LoVo (cell line): ENCODE measurements around the gene P3H2.
"Not testable (repeated sequence)": the region's sequence is repeated elsewhere in the genome, so short reads cannot be mapped to it uniquely, and the experiment has no call there.

Experiments
- DNase-seq: peaks from one replicate; pipeline ENCODE4 v3.0.0-alpha.2; 2016; ENCODE audit warnings: low spot score

Gene P3H2

GRCh38 chr3:189982321-189982945, 138.3 kb downstream of the P3H2 start:
- DNase-seq: no peak

GRCh38 chr3:189981668-189982067, 139.0 kb downstream of the P3H2 start:
- DNase-seq: no peak

- DNase-seq: no peak
Observed at GRCh38 chr3:189978753-189979152, 141.9 kb downstream of the P3H2 start.

GRCh38 chr3:189977174-189977573, 143.5 kb downstream of the P3H2 start:
- DNase-seq: no peak

- no peak for DNase-seq
Observed at GRCh38 chr3:189975391-189975990, 145.2 kb downstream of the P3H2 start.

- no peak for DNase-seq
Observed at GRCh38 chr3:189974359-189974758, 146.3 kb downstream of the P3H2 start.

GRCh38 chr3:189967254-189967865, 153.3 kb downstream of the P3H2 start:
- DNase-seq: peak; percentile 69

- DNase-seq: no peak
Observed at GRCh38 chr3:189966843-189967242, 153.9 kb downstream of the P3H2 start.

GRCh38 chr3:189964623-189965332, 155.9 kb downstream of the P3H2 start:
- DNase-seq: no peak

GRCh38 chr3:189962466-189962865, 158.2 kb downstream of the P3H2 start:
- DNase-seq: no peak

- peak; percentile 84 for DNase-seq
Observed at GRCh38 chr3:189961522-189962161, 159.1 kb downstream of the P3H2 start.

GRCh38 chr3:189961086-189961485, 159.6 kb downstream of the P3H2 start:
- DNase-seq: not testable (repeated sequence)

GRCh38 chr3:189954733-189955665, 165.7 kb downstream of the P3H2 start:
- DNase-seq: no peak

GRCh38 chr3:189953551-189953950, 167.1 kb downstream of the P3H2 start:
- DNase-seq: no peak

GRCh38 chr3:189952272-189952671, 168.4 kb downstream of the P3H2 start:
- no peak for DNase-seq

GRCh38 chr3:189950258-189950657, 170.4 kb downstream of the P3H2 start:
- no peak for DNase-seq

GRCh38 chr3:189949580-189949979, 171.1 kb downstream of the P3H2 start:
- DNase-seq: no peak

GRCh38 chr3:189948724-189949045, 172.0 kb downstream of the P3H2 start:
- no peak for DNase-seq

- DNase-seq: peak; percentile 52
Observed at GRCh38 chr3:189947948-189948723, 172.6 kb downstream of the P3H2 start.

- no peak for DNase-seq
Observed at GRCh38 chr3:189947068-189947467, 173.6 kb downstream of the P3H2 start.
